Endothelial cell of umbilical vein (primary cell): Measurements from ENCODE around the gene SKIL.

Experiments
- CTCF ChIP-seq, 2 donors: IDR thresholded peaks; 1 replicate in 1 of 2; 2 replicates in 1 of 2; pipeline ENCODE4 v1.5.1; 2011; ENCODE audit warnings: low read length in 2 of 2, mild to moderate bottlenecking in 2 of 2, moderate library complexity in 2 of 2, control low read depth in 1 of 2, inconsistent platforms in 1 of 2, low read depth in 1 of 2; ENCODE audit not compliant: insufficient read depth in 1 of 2; ENCODE audit errors: extremely low read depth in 1 of 2
- EZH2 ChIP-seq: IDR thresholded peaks from 2 replicates; pipeline ENCODE4 v1.6.1; 2012; ENCODE audit warnings: borderline replicate concordance, low read depth, mild to moderate bottlenecking, moderate library complexity, low read length, inconsistent platforms; ENCODE audit not compliant: severe bottlenecking
- MYC ChIP-seq: IDR thresholded peaks from one replicate; pipeline ENCODE4 v1.6.1; 2011; ENCODE audit warnings: mild to moderate bottlenecking, low read depth, low read length
- POLR2A ChIP-seq: IDR thresholded peaks from 2 replicates; pipeline ENCODE4 v1.6.1; 2012; ENCODE audit warnings: low read depth, mild to moderate bottlenecking, control low read depth, low read length
- POLR2AphosphoS5 ChIP-seq: IDR thresholded peaks from 2 replicates; pipeline ENCODE4 v1.6.1; 2012; ENCODE audit warnings: low read depth, mild to moderate bottlenecking, control low read depth, low read length, moderate library complexity; ENCODE audit not compliant: insufficient read depth

GRCh38 chr3:170331143-170331542 is 26.4 kb upstream of the SKIL start:
- TF ChIP-seq CTCF (IDR thresholded peaks at IDR 0.05; ENCODE audit: extremely low read depth in 1 of 2, insufficient read depth in 1 of 2, low read depth in 1 of 2, low read length in 2 of 2) (no peak), MYC (no peak), POLR2AphosphoS5 (peak; percentile 86), EZH2 (no peak), POLR2A (peak; percentile 13)
